Brain microvascular endothelial cell (primary cell): ENCODE results near the gene JUND.

Experiments
- DNase-seq: peaks from one replicate; pipeline ENCODE4 v3.0.0-alpha.2; 2020
- H3K27ac ChIP-seq: fragments of 250-450 bp; sonication (Bioruptor Pico); 2 replicates; pipeline ENCODE4 v1.5.1; 2020; ENCODE audit warnings: mild to moderate bottlenecking, moderate library complexity
- H3K27me3 ChIP-seq: fragments of 250-450 bp; sonication (Bioruptor Pico); replicated peaks from 2 replicates; pipeline ENCODE4 v1.5.1; 2020; ENCODE audit warnings: mild to moderate bottlenecking
- H3K36me3 ChIP-seq: fragments of 250-450 bp; sonication (Bioruptor Pico); replicated peaks from 2 replicates; pipeline ENCODE4 v1.5.1; 2020; ENCODE audit warnings: mild to moderate bottlenecking
- H3K4me3 ChIP-seq: 2 replicates; pipeline ENCODE4 v1.5.1; 2011; ENCODE audit warnings: low read depth, mild to moderate bottlenecking, control low read depth, low read length, moderate library complexity
- in situ Hi-C: cut with HindIII; loops from 2 replicates; pipeline ENCODE4 v1.10.0; 2017; ENCODE audit warnings: low sequenced_read_pairs, low pct_ligation_motif_present
- TF ChIP-seq, protein P1 (sequence below): IDR thresholded peaks from 2 replicates; pipeline ENCODE4 v1.5.1; 2011; ENCODE audit warnings: low read depth, mild to moderate bottlenecking, moderate library complexity, low read length, control low read depth, inconsistent platforms; ENCODE audit errors: missing control alignments

Gene JUND

DNA sequence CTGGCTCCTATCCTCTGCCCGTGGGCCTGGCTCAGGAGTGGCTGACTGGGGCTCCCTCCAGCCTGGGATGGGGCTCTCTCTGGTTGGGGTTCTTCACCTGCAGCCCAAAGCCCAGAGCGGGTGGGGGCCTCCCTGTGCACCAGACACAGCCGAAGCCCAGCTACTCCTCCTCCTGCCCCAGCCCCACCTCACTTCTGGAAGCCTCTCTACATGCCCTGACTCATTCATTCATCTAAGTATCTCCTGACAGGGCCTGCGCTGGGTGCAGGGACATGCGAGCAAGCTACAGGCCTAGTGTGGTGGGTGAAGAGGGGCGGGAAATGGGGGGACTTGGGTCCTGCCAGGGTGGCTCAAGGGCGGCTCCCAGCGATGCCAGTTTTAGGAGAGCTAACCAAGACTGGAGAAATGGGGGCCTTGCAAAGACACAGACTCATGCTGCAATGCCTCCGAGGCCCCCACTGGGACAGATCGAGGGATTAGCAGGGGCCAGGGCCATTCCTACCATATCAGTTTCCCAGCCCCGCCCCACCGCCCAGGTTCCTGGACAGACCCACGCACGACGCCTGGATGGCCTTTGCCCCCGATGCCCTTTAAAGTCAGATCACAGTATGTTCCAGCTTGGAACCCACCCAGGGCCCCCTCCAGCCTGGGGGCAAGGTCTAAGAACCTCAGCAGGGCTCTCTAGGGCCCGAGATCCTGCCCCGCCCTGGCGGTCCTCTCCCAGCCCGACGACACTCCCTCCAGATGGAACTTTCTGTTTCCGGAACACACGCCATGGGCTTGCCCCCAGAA, 28.9 kb upstream of the JUND start:
- Histone ChIP-seq H3K4me3 (no peak overlapping the region), H3K27ac (no peak overlapping the region), H3K27me3 (no peaks in the 10 kb centered on the region), H3K36me3 (peaks cover 10% of the 10 kb centered on the region)
- DNase-seq: no peak
- TF ChIP-seq, protein P1, sequence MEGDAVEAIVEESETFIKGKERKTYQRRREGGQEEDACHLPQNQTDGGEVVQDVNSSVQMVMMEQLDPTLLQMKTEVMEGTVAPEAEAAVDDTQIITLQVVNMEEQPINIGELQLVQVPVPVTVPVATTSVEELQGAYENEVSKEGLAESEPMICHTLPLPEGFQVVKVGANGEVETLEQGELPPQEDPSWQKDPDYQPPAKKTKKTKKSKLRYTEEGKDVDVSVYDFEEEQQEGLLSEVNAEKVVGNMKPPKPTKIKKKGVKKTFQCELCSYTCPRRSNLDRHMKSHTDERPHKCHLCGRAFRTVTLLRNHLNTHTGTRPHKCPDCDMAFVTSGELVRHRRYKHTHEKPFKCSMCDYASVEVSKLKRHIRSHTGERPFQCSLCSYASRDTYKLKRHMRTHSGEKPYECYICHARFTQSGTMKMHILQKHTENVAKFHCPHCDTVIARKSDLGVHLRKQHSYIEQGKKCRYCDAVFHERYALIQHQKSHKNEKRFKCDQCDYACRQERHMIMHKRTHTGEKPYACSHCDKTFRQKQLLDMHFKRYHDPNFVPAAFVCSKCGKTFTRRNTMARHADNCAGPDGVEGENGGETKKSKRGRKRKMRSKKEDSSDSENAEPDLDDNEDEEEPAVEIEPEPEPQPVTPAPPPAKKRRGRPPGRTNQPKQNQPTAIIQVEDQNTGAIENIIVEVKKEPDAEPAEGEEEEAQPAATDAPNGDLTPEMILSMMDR: no peak
- in situ Hi-C loops: no loop called here

GRCh38 chr19:18309525-18310064, 28.2 kb upstream of the JUND start:
- DNase-seq: no peak
- Histone ChIP-seq H3K4me3 (no peak overlapping the region), H3K36me3 (peaks cover 10% of the 10 kb centered on the region), H3K27ac (no peak overlapping the region), H3K27me3 (no peaks in the 10 kb centered on the region)
- in situ Hi-C loops: no loop called here
- TF ChIP-seq, protein P1: no peak

DNA sequence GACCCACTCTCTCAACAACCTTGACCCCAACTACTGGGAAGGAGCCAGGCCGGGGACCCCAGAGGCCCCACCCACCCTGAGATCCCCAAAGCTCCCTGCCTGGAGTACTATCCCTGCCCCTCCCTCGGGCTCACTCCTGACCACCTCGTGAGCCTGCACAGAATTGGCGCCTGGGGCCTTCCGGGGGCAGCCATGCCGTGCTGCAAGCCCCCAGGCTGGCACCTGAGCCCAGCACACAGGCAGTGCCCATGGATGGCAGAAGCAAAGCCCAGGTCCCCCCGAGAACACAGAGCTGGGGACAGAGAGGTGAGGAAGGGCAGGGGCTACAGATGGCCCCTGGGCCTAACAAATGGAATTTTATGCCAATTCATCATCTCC, 27.5 kb upstream of the JUND start:
- no peak for DNase-seq
- in situ Hi-C loops: no loop called here
- no peaks in the 10 kb centered on the region for H3K27me3 ChIP-seq
- TF ChIP-seq, protein P1: no peak
- H3K27ac ChIP-seq: no peak overlapping the region
- H3K4me3 ChIP-seq: no peak overlapping the region
- H3K36me3 ChIP-seq: peaks cover 10% of the 10 kb centered on the region

GRCh38 chr19:18308051-18308947, 26.9 kb upstream of the JUND start:
- peaks cover 10% of the 10 kb centered on the region for H3K36me3 ChIP-seq

DNA sequence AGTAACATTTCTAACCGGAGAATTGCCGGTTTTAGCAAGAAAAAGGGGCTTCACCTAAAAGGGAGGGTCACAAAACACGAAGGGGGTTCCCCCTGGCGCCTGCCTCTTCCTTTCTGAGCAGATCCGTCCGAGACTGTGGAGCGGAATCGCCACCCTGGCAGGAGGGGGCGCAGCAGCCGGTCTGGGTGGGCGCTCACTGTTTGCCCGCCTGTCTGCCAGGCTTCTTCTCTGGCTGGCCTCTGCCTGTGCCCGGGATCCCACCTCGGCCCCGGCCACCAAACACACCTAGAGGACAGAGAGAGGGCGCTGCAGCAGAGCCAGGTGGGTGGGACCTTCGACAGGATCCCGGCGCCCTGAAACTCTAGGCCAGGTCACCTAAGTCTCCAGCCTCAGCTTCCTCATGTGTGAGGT, 25.9 kb upstream of the JUND start:
- H3K36me3 ChIP-seq: peaks cover 7% of the 10 kb centered on the region
- in situ Hi-C loops: no loop called here
- TF ChIP-seq, protein P1: no peak
- no peak overlapping the region for H3K4me3 ChIP-seq
- no peaks in the 10 kb centered on the region for H3K27me3 ChIP-seq
- no peak for DNase-seq
- H3K27ac ChIP-seq: no peak overlapping the region

More at GRCh38 chr19:18308051-18308947, 26.9 kb upstream of the JUND start:
- H3K4me3 ChIP-seq: no peak overlapping the region
- TF ChIP-seq, protein P1: no peak
- in situ Hi-C loops: no loop called here
- no peak for DNase-seq
- no peak overlapping the region for H3K27ac ChIP-seq
- no peaks in the 10 kb centered on the region for H3K27me3 ChIP-seq
